ENCODE measurements around the gene COBL. TPM values are rescaled to one million over a fixed set of nuclear protein-coding genes. Genes with fewer than 3 reads are reported as not detected.
"Not testable (repeated sequence)": the region's sequence is repeated elsewhere in the genome, so short reads cannot be mapped to it uniquely, and the experiment has no call there.

Gene COBL
- total RNA-seq, 2 experiments from 2014 or later, result not detected

DNA sequence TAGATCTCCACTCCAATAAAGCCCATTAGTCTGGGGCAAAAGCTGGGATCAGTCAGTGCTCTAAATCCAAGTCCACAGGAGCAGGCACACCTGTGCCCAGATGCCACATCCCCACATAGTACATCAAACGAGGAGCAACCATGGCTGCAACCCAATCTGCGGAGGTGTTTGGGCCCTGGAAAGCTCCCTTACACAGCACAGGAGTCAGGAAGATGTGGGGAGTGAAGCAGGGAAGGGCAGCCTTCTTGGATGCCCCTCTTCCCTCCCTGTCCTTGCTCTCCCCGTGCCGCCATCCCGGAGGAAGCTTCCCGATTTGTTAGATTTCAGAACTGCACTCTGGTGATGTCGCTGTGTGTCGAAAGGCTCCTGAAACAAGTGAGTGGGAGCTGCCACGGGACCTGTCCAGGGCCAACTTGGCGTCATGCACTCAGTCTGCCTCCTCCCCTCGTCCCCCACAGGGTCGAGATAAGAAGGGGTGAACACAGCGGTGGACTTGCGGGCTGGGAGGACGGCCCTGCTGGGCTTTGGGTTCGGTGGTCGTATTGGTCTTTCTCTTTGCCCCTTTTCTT, 303.3 kb downstream of the COBL start:
- intact Hi-C loops (cut with micrococcal nuclease), result no loop called here
- no peak overlapping the region for H3K4me3 Mint-ChIP-seq
- no peaks in the 10 kb centered on the region for H3K9me3 Mint-ChIP-seq
- H3K4me1 Mint-ChIP-seq (ENCODE audit: low read depth), result no peaks in the 10 kb centered on the region
- no peak for DNase-seq
- no peak overlapping the region for H3K27ac Mint-ChIP-seq
- no peaks in the 10 kb centered on the region for H3K36me3 Mint-ChIP-seq (ENCODE audit: low read depth)
- CTCF ChIA-PET, result no interaction called here
- no peaks in the 10 kb centered on the region for H3K27me3 Mint-ChIP-seq (ENCODE audit: low read depth)

DNA sequence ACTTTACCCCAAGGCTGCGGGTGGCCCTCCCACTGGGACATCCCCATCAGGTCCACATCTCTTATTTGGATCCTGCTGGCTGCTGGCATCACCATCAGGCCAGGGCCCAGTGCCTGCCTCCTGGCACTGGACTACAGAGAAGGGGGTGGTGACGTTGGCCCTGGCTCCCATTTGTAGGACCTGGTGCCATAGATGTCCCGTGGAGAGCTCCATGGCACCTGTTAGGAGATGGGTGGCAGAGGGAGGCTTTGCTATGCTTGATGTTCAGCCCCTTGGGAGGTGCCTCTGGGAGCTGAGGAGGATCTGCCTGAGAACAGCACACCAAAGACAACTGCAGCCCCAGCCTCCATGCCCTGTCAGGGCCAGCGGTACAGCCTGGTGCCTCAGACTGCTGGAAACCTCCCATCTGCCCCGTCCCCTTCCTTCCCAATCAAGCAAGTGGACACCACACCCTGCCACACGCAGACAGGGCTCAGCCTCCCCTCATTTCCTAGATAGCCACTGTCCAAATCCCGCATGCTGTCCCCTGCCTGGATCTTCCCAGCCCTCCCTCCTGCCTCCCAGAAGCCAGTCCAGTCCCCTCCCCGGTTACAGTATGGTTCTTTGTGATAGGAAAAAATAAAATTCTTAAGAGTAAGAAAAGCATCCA, 303.9 kb downstream of the COBL start:
- no peak overlapping the region for H3K27ac Mint-ChIP-seq
- CTCF ChIA-PET, result no interaction called here

DNA sequence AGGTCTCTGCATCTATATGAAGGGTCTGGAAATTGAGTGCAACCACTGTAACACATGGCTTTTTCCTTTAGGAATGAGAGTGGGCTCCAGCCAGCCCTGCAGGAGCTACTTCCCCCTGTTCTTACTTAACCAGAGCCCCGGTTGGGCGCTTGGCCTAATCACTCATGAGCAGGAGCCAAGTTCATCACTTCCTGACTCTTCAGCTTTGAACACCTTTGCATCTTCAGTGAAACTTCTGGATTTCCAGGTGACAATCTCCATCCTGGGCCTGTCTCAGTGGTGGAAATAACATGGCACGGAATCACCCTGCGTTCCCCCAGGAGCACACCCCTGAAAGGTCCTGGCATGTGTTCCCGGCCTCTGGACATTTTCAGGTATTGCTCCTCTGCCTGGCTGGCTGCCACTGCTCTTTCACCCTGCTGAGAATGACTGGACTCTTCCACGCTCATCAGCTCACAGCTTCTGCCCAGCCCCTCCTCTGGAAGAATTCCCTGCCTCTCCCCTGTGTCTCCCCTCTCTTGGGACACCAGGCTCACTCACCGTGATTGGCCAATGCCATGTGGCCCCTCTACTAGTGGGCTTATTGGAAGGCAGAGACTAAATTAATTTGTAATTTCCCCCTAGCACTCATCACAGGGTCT, 304.8 kb downstream of the COBL start:
- Mint-ChIP-seq H3K9me3 (no peaks in the 10 kb centered on the region), H3K4me1 (ENCODE audit: low read depth) (no peaks in the 10 kb centered on the region), H3K27me3 (ENCODE audit: low read depth) (no peaks in the 10 kb centered on the region), H3K36me3 (ENCODE audit: low read depth) (no peaks in the 10 kb centered on the region), H3K27ac (no peak overlapping the region), H3K4me3 (no peak overlapping the region)
- CTCF ChIA-PET, result interaction anchor here (0.6 kb wide), 1 partner anchor 129 kb away, joined by 4 read pairs; no protein-coding TSS in a partner anchor
- no peak for DNase-seq
- intact Hi-C loops (cut with micrococcal nuclease), result no loop called here

More for the DNA sequence above, 303.9 kb downstream of the COBL start:
- no peaks in the 10 kb centered on the region for H3K4me1 Mint-ChIP-seq (ENCODE audit: low read depth)
- H3K27me3 Mint-ChIP-seq (ENCODE audit: low read depth), result no peaks in the 10 kb centered on the region
- H3K36me3 Mint-ChIP-seq (ENCODE audit: low read depth), result no peaks in the 10 kb centered on the region
- intact Hi-C loops (cut with micrococcal nuclease), result no loop called here
- no peaks in the 10 kb centered on the region for H3K9me3 Mint-ChIP-seq
- no peak for DNase-seq
- H3K4me3 Mint-ChIP-seq, result no peak overlapping the region

DNA sequence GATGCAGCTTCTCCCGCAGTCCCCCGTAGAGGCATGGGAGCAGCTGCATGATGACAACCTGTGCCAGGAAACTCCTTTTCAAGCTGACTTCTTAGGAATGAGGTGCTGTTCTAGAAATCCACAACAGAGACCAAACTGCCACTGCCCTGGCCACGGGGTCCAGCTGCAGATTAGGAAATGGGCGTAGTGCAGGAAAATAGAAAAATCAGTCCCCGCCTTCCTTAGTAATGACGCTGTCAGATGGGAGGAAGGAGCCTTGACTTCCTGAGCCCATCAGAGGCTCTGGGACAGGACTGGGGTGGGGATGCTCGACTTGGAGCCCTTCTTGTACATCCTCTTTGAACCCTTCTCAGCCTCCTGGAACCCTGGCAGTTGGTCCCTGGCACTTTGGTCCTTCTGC, 306.1 kb downstream of the COBL start:
- Mint-ChIP-seq H3K27me3 (ENCODE audit: low read depth) (no peaks in the 10 kb centered on the region), H3K4me3 (no peak overlapping the region), H3K36me3 (ENCODE audit: low read depth) (no peaks in the 10 kb centered on the region), H3K4me1 (ENCODE audit: low read depth) (no peaks in the 10 kb centered on the region), H3K27ac (no peak overlapping the region), H3K9me3 (no peaks in the 10 kb centered on the region)
- DNase-seq, result no peak
- intact Hi-C loops (cut with micrococcal nuclease), result no loop called here
- CTCF ChIA-PET, result no interaction called here

DNA sequence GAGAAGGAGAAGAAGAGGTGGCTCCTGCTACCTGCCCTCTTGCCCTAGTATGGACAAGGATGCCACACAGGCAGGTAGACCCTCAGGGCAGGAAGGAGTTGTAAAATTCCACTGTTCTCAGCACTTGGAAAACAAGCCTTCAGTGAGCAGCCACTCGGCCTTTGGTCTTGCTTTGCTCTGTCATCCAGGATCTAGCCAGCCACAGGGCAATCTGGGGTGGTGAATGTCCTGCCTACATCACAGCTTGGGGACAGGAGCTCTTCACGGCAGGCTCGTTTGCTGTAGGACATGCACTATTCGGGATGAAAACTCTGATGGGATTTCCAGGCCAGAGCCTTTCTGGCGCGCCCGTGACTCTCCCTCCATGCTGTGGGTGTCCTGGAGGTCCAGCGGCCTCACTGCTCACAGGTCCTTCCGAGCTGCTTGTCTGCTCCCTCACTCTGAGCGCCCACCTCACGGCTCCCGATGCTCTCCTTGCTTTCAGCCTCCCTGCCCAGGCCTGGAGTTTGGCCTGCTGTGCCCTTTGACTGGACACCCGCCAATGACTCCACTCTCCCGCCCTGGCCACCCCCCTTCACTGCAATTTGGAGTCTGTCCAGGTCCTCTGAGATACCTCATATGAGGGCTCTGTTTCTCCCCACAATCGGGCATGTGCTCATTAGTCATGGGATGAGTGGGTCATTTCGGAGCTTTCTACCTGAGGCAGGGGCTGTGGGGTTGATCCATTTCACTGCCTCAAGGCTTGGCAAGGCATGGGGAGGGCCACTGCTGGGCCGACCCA, 306.7 kb downstream of the COBL start:
- CTCF ChIA-PET, result interaction anchor here (0.7 kb wide), 1 partner anchor 24 kb away, joined by 3 read pairs; no protein-coding TSS in a partner anchor
- H3K9me3 Mint-ChIP-seq, result no peaks in the 10 kb centered on the region
- no peak overlapping the region for H3K27ac Mint-ChIP-seq
- intact Hi-C loops (cut with micrococcal nuclease), result no loop called here
- H3K36me3 Mint-ChIP-seq (ENCODE audit: low read depth), result no peaks in the 10 kb centered on the region
- DNase-seq, result no peak
- no peaks in the 10 kb centered on the region for H3K4me1 Mint-ChIP-seq (ENCODE audit: low read depth)
- H3K4me3 Mint-ChIP-seq, result no peak overlapping the region
- H3K27me3 Mint-ChIP-seq (ENCODE audit: low read depth), result no peaks in the 10 kb centered on the region

DNA sequence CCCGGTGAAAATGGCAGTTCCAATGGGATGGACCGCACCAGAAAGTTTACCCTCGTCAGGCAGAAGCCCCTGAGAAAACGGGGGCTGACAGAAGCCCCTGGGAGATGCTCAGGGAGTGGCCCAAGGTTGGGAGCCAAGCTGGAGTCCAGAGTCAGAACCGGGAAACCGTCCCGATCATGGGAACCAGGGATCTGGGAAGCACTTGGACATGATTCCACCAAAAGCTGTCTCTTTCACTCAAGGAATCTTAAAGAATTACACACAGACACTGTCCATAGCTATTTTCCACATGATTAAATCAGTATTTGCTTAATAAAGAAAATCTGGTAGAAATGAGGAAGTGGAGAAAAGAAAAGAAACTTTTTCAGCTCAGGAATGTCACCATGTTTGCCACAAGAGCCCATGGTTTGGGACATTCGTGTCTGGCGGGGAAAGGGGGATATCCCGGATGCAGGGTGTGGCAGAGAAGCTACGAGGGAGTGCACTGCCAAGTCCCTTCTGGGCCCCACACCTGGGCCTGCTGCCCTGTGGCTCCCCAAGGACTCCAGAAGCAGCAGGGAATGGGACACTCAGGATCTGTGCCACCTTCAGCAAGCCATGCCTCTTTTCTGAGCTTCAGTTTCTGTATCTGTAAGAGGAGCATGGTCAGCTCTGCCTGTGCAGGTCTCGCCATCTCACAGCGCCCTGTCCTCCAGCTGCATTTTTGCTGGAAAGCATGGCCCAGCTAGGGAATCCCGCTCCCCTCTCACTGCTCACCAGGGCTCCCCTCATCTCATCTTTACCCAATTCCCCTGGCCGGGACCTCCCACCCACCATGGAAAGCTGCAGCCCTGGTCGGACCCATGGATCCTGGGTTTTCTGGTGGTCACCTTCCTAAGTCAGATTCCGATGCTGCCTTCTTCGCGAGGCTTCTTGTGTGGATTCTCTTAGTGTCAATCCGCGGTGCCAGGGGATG, 308.8 kb downstream of the COBL start:
- no peak for DNase-seq
- Mint-ChIP-seq H3K9me3 (no peaks in the 10 kb centered on the region), H3K27me3 (ENCODE audit: low read depth) (no peaks in the 10 kb centered on the region), H3K4me1 (ENCODE audit: low read depth) (no peaks in the 10 kb centered on the region), H3K36me3 (ENCODE audit: low read depth) (no peaks in the 10 kb centered on the region), H3K27ac (no peak overlapping the region), H3K4me3 (no peak overlapping the region)
- CTCF ChIA-PET, result interaction anchor here (2.0 kb wide), 1 partner anchor 375 kb away, joined by 5 read pairs; no protein-coding TSS in a partner anchor
- intact Hi-C loops (cut with micrococcal nuclease), result no loop called here

DNA sequence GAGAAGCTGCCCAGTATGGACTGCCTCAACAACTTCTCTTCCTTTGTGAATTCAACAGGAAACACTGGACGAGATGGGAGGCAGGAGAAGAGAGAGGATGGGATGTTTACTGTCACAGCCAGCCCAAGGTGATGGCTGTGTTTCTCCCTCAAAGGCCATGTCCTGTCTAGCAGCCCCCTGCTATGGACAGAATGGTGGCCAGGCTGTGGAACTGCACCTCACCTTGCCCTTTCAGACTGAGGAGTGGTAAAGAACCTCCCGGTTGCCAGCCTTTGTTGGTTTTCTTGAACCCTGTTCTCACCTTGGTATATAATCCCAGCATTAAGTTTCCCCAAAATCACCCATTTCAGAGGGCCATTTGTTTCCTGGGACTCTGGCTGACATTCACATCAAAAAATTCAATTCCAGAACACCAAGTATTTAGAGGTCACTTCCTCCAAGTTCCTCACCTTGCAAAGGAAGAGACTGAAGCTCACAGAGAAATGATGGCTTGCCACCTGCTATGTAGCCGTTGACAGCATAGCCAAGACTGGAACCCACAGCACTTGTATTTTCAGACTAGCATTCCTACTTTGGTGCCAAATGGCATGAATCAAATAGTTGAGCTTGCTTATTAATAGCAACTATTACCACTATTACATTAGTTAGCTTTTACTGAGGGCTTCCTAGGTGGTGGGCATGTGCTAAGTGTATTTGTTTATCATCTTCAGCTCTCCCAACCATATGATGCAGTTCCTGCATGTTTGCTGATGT, 309.9 kb downstream of the COBL start:
- Mint-ChIP-seq H3K4me1 (ENCODE audit: low read depth) (no peaks in the 10 kb centered on the region), H3K27me3 (ENCODE audit: low read depth) (no peaks in the 10 kb centered on the region), H3K9me3 (no peaks in the 10 kb centered on the region), H3K36me3 (ENCODE audit: low read depth) (no peaks in the 10 kb centered on the region), H3K27ac (no peak overlapping the region), H3K4me3 (no peak overlapping the region)
- intact Hi-C loops (cut with micrococcal nuclease), result no loop called here
- CTCF ChIA-PET, result interaction anchor here (2.0 kb wide), 1 partner anchor 374 kb away, joined by 5 read pairs; no protein-coding TSS in a partner anchor
- no peak for DNase-seq

DNA sequence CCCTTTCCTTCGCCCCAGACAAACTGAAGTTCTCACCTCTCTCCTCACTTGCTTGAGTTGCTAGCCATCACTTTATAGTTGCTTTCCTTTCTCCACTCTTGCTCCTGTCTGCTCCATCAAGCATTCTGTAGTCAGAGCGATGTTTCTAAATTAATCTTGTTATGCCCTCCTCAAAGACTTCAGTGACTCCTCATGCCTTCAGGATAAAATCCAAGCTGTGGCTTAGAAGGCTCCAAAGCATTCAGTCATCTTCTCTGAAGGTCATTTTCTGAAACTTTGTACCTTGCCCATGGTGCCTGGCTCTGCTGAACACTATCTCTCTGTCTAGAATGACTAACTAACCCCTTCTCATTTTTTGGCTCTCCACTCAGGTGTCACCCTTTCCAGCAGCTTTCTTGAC, 311.5 kb downstream of the COBL start:
- intact Hi-C loops (cut with micrococcal nuclease), result no loop called here
- H3K36me3 Mint-ChIP-seq (ENCODE audit: low read depth), result no peaks in the 10 kb centered on the region
- no peak for DNase-seq
- no peaks in the 10 kb centered on the region for H3K27me3 Mint-ChIP-seq (ENCODE audit: low read depth)
- CTCF ChIA-PET, result interaction anchor here (0.6 to 1.0 kb wide), 2 partner anchors 44 to 155 kb away, joined by 3 to 4 read pairs; no protein-coding TSS in a partner anchor
- no peak overlapping the region for H3K4me3 Mint-ChIP-seq
- H3K9me3 Mint-ChIP-seq, result peaks cover 4% of the 10 kb centered on the region
- H3K4me1 Mint-ChIP-seq (ENCODE audit: low read depth), result no peaks in the 10 kb centered on the region
- H3K27ac Mint-ChIP-seq, result no peak overlapping the region

DNA sequence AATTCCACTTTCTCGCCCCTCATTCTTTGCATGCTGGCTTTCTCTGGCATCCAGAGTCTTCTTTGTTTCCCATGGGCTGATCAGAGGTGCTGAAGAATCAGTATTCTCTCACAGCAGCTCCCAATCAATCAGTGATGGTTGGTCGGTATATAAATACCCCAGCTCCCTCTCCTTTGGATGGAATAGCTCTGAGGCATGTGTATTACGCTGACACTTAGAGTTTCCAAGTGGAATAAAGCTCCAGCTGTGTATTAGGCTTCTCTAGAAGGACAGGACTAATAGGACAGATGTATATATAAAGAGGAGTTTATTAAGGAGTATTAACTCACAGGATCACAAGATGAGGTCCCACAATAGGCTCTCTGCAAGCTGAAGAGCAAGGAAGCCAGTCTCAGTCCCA, 315.7 kb downstream of the COBL start:
- no peak for DNase-seq
- CTCF ChIA-PET, result interaction anchor here (1.2 to 1.3 kb wide), 2 partner anchors 140 to 155 kb away, joined by 3 to 9 read pairs; no protein-coding TSS in a partner anchor

DNA sequence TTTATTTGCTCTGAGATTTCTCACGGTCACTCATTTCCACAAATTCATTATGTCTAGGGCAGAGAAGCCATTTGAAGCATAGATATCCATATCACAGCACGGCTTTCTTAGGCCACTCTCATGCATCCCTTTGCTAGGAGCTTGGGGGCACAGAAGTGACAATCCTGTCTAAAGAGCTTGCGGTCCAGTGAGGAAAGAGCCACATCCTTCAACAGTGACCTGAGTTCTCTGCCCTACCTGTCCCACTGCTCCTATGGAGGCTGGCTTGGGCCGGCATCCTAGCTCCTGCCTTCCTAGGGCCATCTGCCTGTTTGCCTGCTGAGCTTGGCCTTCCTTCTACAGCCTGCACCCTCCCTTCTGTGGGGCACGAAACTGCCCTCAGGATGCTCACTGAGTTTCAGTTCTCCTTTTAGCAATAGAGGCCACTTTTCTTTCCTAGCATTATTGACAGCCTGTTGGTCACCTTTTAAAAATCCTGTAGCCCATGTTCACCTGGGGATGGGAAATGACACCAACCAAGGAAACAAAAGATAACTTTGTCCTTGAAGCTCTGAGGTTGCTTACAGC, 321.8 kb downstream of the COBL start:
- Mint-ChIP-seq H3K4me1 (ENCODE audit: low read depth) (no peaks in the 10 kb centered on the region), H3K36me3 (ENCODE audit: low read depth) (no peaks in the 10 kb centered on the region), H3K27ac (no peak overlapping the region), H3K27me3 (ENCODE audit: low read depth) (no peaks in the 10 kb centered on the region), H3K9me3 (peaks cover 6% of the 10 kb centered on the region), H3K4me3 (no peak overlapping the region)
- intact Hi-C loops (cut with micrococcal nuclease), result no loop called here
- DNase-seq, result no peak
- CTCF ChIA-PET, result no interaction called here

More for the DNA sequence above, 315.7 kb downstream of the COBL start:
- Mint-ChIP-seq H3K27ac (no peak overlapping the region), H3K4me3 (no peak overlapping the region), H3K27me3 (ENCODE audit: low read depth) (no peaks in the 10 kb centered on the region), H3K4me1 (ENCODE audit: low read depth) (no peaks in the 10 kb centered on the region), H3K36me3 (ENCODE audit: low read depth) (no peaks in the 10 kb centered on the region), H3K9me3 (peaks cover 6% of the 10 kb centered on the region)
- intact Hi-C loops (cut with micrococcal nuclease), result loop anchor here (1.0 to 2.0 kb wide), 2 partner anchors 304 to 533 kb away; no protein-coding TSS in a partner anchor

DNA sequence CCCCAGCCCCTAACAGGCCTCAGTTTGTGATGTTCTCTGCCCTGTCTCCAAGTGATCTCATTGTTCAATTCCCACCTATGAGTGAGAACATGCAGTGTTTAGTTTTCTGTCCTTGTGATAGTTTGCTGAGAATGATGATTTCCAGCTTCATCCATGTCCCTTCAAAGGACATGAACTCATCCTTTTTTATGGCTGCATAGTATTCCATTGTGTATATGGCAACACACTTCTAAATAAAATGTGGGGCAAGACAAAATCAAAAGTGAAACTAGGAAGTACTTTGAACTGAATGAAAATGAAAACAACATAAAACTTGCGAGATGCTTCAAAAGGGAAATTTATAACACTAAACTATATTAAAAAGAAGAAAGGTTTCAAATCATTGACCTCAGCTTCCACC, 326.4 kb downstream of the COBL start:
- intact Hi-C loops (cut with micrococcal nuclease); H3K4me1 Mint-ChIP-seq (ENCODE audit: low read depth); H3K27me3 Mint-ChIP-seq (ENCODE audit: low read depth); H3K9me3 Mint-ChIP-seq; H3K36me3 Mint-ChIP-seq (ENCODE audit: low read depth); H3K4me3 Mint-ChIP-seq; CTCF ChIA-PET; H3K27ac Mint-ChIP-seq; DNase-seq: not testable (repeated sequence)
